Measurements from ENCODE around the gene EFS.

GRCh38 chr14:23409475-23409874 lies 44.5 kb upstream of the EFS start:
- TF ChIP-seq CTCF (IDR thresholded peaks at IDR 0.05) (no peak), EZH2 (IDR thresholded peaks at IDR 0.05; ENCODE audit: borderline replicate concordance, insufficient read depth, low read depth, low read length, poor library complexity, severe bottlenecking) (no peak)

Measured in B cell (primary cell).